Mucosa of descending colon (tissue), 3 donors: ENCODE results near the gene CNGA3. TPM values are rescaled to one million over a fixed set of nuclear protein-coding genes. Genes with fewer than 3 reads are reported as not detected.

Source experiments
- ATAC-seq: fragments of 200-7000 bp; cut with Tn5 transposase; one replicate; pipeline ENCODE4 v1.9.1; 2020; ENCODE audit warnings: mild to moderate bottlenecking, moderate library complexity
- DNase-seq, 3 donors: peaks; one replicate each; pipeline ENCODE4 v3.0.0-alpha.2; 2020
- H3K36me3 ChIP-seq: fragments of 200-600 bp; one replicate; pipeline ENCODE4 v1.8.0; 2021; ENCODE audit warnings: low read depth, mild to moderate bottlenecking
- H3K4me1 ChIP-seq: fragments of 200-600 bp; one replicate; pipeline ENCODE4 v1.8.0; 2021; ENCODE audit warnings: low read depth, mild to moderate bottlenecking
- H3K4me3 ChIP-seq: fragments of 200-600 bp; one replicate; pipeline ENCODE4 v1.8.0; 2021; ENCODE audit warnings: mild to moderate bottlenecking
- H3K9me3 ChIP-seq: fragments of 200-600 bp; one replicate; pipeline ENCODE4 v1.8.0; 2021; ENCODE audit warnings: mild to moderate bottlenecking
- intact Hi-C, 2 donors: fragments of 100-400 bp; cut with DNase I in 1 of 2; cut with micrococcal nuclease in 1 of 2; formaldehyde crosslinking; loops; one replicate each; pipeline versions ENCODE4 v1.11.0 to v1.11.1; 2022; cut with DNase I, micrococcal nuclease
- total RNA-seq, 3 donors: library from RNA; stranded (reverse); fragmentation: NEBNext Ultra II Directional in 2 of 3; extraction: Animal tissue kit (Norgen Biotek cat#: 25700) in 2 of 3; gene quantifications; one replicate each; pipeline versions ENCODE4 v1.2.1 to v1.2.4, GENCODE V29; 2021 to 2023
- TF ChIP-seq, protein P1 (sequence below): fragments of 200-600 bp; IDR thresholded peaks from one replicate; pipeline ENCODE4 v1.8.0; 2022; ENCODE audit warnings: antibody characterized with exemption, mild to moderate bottlenecking
- donor health status: DM: no; HTN: no; CAD: no; lungs with moderate emphysema.
- donor health status: DM: no; HTN: no; CAD: no.
- donor health status: DM: no; HTN: yes; CAD: no.

The CNGA3 gene
- total RNA-seq, 3 donors from 2014 or later: 0.20 to 3.4 (median 0.63) TPM

DNA sequence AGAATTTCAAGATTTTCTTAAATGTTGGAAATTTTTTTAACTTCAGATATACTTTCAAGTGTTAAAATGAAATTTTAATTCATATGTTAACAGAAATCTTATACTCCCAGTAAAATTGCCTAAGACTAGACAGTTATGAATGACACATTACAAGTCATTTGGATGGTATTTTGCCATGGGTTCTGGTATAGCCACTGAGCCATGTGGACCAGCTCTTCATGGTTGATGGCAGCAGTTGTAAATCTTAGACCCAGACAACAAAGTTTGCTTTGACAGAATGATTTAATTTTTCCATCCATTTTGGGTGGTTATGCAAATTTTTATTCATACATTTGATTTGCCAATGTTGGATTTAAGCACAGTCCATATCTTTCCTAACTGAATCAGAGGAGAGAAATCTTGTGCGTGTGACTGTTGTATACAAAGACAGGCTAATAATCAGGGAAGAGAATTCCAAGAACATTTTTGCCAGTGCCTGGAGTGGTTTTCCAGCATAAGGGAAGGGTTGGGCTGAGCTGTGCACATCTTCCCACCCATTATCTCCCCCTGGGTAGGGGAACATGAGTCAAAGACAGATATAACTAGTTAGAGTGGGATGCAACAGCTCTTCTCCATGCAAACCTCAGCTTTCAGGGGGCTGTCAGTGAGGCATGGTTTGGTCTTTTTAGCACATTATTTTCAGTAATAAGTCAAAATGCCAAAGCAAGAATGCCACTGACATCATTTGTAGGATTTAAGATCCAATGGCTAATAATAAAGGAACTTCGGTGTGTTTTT is 70.3 kb downstream of the CNGA3 start:
- Histone ChIP-seq H3K9me3 (peaks cover 8% of the 10 kb centered on the region), H3K36me3 (no peaks in the 10 kb centered on the region), H3K4me1 (no peaks in the 10 kb centered on the region), H3K4me3 (no peak overlapping the region)
- DNase-seq (no peak), ATAC-seq (no peak)
- TF ChIP-seq, protein P1, sequence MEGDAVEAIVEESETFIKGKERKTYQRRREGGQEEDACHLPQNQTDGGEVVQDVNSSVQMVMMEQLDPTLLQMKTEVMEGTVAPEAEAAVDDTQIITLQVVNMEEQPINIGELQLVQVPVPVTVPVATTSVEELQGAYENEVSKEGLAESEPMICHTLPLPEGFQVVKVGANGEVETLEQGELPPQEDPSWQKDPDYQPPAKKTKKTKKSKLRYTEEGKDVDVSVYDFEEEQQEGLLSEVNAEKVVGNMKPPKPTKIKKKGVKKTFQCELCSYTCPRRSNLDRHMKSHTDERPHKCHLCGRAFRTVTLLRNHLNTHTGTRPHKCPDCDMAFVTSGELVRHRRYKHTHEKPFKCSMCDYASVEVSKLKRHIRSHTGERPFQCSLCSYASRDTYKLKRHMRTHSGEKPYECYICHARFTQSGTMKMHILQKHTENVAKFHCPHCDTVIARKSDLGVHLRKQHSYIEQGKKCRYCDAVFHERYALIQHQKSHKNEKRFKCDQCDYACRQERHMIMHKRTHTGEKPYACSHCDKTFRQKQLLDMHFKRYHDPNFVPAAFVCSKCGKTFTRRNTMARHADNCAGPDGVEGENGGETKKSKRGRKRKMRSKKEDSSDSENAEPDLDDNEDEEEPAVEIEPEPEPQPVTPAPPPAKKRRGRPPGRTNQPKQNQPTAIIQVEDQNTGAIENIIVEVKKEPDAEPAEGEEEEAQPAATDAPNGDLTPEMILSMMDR: no peak
- intact Hi-C loops: no loop called here

DNA sequence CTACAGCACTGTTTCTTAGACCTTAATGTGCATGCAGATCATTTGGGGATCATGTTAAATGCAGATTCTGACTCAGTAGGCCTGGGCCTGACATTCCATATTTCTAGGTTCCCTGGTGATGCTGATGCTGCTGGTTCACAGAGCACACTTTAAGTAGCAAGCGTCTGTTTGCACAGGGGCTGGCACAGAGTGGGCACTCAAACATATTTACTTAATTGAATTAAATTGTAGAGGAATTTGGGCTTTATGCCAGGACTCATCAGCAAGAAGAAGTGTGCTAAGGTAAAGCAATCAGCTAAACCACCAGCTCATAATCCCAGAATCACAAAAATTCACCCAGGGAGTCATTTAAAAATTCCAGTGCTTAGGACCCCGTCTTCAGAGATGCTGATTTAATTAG is 73.3 kb downstream of the CNGA3 start:
- no peak for ATAC-seq
- DNase-seq: no peak
- peaks cover 15% of the 10 kb centered on the region for H3K9me3 ChIP-seq
- intact Hi-C loops: no loop called here
- H3K4me1 ChIP-seq: no peaks in the 10 kb centered on the region
- no peak overlapping the region for H3K4me3 ChIP-seq
- no peaks in the 10 kb centered on the region for H3K36me3 ChIP-seq
- TF ChIP-seq, protein P1: no peak

DNA sequence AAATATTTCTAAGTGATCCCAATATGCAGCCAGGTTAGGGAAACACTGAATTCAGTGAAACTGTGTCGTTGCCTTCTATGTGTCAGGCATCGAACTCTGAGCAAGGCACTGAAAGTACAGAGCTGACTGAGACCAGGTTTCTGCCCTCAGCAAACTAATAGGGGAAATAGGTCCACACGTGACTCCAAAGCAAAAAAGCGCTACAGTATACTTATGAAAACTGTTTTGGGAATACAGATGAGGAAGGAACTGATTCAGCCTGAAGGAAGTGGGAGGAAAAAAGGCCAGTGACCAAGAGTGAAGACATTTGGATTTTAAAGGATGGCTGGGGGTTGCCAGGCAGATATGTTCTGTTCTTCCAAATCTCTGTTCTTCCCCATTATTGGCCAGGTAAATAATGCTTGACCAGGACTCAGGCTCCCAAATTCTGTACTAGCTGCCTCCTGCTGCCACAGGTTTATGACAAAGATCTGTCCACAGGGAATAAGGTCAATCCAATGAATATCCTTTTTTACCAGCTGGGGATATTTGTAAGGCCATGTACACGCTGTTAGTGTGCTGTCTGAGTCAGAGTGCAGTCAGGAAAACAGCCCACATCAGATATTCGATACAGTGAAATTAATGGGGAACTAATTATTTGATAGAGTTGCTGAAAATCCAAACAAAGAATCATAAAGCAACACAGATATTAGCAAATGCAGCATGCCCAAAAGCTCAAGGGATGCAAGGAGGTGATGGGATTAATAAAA is 73.9 kb downstream of the CNGA3 start:
- Histone ChIP-seq H3K4me1 (no peaks in the 10 kb centered on the region), H3K36me3 (no peaks in the 10 kb centered on the region), H3K9me3 (peaks cover 13% of the 10 kb centered on the region), H3K4me3 (no peak overlapping the region)
- TF ChIP-seq, protein P1: no peak
- intact Hi-C loops: no loop called here
- DNase-seq (peak in 1 of 3 donors; percentile 14), ATAC-seq (no peak)

DNA sequence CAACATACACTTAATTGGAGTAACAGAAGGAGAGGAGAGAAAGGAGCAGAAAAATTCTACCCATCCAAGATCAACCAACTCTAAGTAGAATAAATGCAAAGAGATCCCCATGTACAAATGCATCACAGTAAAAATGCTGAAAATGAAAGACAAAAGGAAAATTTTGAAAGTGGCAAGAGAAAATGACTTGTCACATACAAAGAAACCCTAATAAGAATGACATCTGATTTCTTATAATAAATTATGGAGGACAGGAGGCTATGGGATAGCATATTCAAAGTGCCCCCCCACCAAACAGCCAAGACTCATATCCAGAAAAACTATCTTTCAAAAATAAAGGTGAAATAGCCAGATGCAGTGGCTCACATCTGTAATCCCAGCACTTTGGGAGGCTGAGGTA is 76.2 kb downstream of the CNGA3 start:
- no peaks in the 10 kb centered on the region for H3K36me3 ChIP-seq
- DNase-seq: no peak
- no peak overlapping the region for H3K4me3 ChIP-seq
- no peak for ATAC-seq
- intact Hi-C loops: no loop called here
- H3K4me1 ChIP-seq: no peaks in the 10 kb centered on the region
- peaks cover 13% of the 10 kb centered on the region for H3K9me3 ChIP-seq
- TF ChIP-seq, protein P1: no peak

DNA sequence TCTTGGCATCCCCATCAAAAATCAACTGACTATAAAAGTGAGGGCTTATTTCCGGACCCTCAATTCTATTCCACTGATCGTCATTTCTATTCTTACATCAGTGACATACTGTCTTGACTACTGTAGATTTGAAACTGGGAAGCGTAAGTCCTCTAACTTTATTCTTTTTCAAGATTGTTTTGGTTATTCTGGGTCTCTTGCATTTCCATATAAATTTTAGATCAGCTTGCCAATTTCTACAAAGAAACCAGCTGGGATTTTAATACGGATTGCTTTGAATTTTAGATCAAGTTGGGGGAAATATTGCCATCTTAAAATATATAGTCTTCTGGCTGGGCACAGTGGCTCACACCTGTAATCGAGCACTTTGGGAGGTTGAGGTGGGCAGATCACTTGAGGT is 80.5 kb downstream of the CNGA3 start:
- ATAC-seq (no peak), DNase-seq (no peak)
- TF ChIP-seq, protein P1: no peak
- H3K4me3 ChIP-seq: no peak overlapping the region
- H3K36me3 ChIP-seq: no peaks in the 10 kb centered on the region
- intact Hi-C loops: no loop called here
- no peaks in the 10 kb centered on the region for H3K4me1 ChIP-seq
- H3K9me3 ChIP-seq: peaks cover 13% of the 10 kb centered on the region
